Measurements from ENCODE around the gene CDK2.
"Not testable (repeated sequence)": the region's sequence is repeated elsewhere in the genome, so short reads cannot be mapped to it uniquely, and the experiment has no call there.

Gene CDK2

DNA sequence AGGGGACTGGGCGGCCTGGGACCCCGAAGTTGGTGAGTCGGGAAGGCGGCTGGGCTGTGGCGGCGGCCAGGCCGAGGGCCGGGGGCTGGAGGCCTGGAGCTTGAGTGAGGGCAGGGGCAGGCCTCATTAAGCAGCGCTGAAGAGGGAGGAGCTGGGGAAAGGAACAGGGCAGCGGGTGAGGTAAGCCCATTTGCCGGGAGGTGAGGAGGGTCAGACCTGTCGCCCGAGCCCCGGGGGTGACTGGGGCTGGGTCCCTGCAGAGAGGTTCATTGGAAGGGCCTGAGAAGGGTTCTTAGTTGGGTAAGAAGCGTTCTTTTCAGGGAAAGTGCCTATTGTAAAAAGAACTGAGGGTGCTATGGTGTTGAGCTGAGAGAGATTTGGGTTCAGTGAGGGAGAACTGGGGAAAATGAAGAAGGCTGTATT, 7.7 kb downstream of the CDK2 start:
- in situ Hi-C loops (cut with HindIII; ENCODE audit: low sequenced_read_pairs): loop anchor here (10.0 kb wide), 1 partner anchor 60 kb away; no protein-coding TSS in a partner anchor

DNA sequence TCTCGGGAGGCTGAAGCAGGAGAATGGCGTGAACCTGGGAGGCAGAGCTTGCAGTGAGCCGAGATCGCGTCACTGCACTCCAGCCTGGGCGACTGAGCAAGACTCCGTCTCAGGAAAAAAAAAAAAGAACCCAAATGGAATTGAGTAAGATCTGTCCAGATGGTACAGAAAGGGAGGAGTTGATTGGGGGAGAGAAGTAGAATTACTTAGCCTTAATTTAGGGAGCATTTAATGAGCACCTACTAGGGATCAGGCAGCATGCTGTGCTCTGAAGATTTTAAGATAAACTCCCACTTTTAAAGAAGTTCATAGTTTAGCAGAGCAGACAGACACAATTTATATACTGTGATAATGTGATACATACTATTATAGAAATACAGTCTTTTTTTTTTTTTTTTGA, 11.8 kb downstream of the CDK2 start:
- in situ Hi-C loops (cut with HindIII; ENCODE audit: low sequenced_read_pairs): loop anchor here (10.0 kb wide), 1 partner anchor 56 kb away; no protein-coding TSS in a partner anchor

DNA sequence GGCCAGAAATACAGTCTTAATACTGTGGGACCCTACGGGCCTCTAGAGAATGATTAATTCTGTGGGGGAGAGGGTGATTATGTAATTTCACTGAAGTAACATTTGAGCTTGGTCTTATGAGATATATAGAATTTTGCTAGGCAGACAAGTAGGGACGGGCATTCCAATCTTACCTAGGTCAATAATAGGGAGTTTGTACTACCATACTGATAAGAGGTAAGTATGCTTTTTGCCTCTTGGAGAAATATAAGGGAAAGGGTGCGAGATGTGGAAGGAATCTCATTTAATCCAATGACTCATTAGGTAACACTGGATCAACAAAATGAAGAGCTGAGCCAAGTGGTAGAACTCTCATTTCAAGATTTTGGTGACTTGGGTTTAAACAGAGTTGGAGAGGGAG, 12.4 kb downstream of the CDK2 start:
- in situ Hi-C loops (cut with HindIII; ENCODE audit: low sequenced_read_pairs): loop anchor here (10.0 kb wide), 1 partner anchor 56 kb away; no protein-coding TSS in a partner anchor

DNA sequence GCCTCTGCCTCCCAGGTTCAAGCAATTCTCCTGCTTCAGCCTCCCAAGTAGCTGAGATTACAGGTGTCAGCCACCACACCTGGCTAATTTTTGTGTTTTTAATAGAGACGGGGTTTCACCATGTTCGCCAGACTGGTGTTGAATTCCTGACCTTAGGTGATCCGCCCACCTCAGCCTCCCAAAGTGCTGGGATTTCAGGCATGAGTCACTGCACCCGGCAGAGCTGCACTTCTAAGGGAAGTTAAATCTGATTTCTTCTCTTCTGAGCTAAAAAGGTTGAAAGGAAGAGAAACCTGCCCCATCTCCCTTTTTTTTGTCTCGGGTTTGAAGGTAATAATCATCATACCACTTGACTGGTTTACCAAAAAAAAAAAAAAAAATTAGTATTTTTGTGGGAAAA, 15.3 kb downstream of the CDK2 start:
- in situ Hi-C loops (cut with HindIII; ENCODE audit: low sequenced_read_pairs): not testable (repeated sequence)

DNA sequence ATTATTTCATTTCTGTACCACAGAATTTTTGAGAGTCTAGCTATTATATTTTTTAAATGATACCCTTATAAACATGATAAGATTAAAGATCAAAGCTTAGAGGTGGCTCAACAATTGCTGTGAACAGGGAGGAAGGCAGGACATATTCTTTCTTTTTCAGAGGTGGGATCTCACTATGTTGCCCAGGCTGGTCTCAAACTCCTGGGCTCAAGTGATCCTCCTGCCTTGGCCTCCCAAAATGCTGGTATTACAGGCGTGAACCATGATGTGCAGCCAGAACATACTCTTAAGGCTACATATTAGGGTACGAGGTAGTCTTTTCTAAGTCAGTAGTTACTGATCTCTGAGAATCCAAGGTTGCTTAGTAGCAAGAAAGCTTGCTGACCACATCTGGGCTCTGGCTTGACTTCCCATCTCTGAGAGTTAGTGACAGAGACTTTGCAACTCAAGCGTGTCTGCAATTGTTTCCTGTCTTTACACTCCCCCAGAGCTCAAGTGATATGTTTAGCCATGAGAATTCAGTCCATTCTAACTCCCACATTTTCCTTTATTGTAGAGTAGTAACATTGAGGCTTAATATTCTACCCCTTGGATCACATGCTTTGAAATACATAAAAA, 15.8 kb downstream of the CDK2 start:
- in situ Hi-C loops (cut with HindIII; ENCODE audit: low sequenced_read_pairs): no loop called here

DNA sequence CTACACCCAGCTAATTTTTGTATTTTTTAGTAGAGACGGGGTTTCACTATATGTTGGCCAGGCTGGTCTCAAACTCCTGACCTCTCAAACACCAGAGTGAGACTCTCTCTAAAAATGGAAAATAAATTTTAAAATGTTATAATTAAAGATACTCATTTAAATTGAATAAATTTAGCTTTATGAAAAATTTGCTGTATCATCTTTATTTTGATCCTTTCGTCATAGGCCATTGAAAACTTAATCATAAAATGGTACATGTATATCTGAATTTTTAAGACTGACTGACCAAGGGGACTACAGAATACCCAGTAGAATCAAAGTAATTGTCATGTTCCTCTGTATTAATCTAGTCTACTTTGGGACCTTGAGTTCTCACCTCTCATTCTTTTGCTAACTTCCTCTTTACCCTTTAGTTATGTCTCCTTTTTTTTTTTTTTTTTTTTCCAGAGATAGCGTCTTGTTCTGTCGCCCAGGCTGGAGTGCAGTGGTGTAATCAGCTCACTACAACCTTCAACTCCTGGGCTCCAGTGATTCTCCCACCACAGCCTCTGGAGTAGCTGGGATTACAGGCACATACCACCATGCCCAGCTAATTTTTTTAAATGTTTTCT, 16.7 kb downstream of the CDK2 start:
- in situ Hi-C loops (cut with HindIII; ENCODE audit: low sequenced_read_pairs): no loop called here

DNA sequence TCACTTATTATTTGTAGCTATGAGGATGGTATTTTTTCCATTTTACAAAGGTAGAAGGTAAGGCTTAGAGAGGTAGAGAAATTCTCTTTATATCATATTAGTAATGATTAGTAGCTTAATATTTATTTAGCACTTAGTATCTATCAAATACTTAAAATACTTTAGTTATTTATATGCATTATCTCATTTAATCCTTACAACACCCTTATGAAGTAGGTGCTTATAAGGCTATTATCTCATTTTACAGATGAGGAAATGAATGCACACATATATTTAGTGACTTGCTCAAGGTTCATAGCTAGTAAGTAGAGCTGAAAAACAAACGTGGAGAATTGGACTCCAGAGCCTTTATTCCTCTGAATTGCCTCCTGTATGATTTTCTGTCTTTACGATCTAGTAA, 18.2 kb downstream of the CDK2 start:
- in situ Hi-C loops (cut with HindIII; ENCODE audit: low sequenced_read_pairs): no loop called here

DNA sequence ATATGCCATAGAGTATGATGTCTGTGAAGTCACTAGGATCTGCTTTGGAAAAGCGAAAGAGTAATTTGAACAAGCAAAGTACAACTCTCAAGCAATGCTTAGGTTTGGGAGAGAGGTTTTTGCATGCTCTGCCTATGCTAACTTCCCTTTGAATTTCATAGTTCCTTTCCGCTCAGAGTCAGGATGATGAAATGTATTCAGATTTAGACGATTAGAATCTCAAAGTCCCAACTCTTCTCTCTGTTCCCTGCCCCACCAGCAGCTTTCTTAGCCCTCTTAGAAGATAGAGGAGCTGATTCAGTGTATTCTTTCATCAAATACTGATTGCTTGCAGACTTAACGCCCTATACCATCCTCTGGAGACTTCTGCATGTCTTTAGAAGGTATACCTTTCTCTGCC, 18.7 kb downstream of the CDK2 start:
- in situ Hi-C loops (cut with HindIII; ENCODE audit: low sequenced_read_pairs): no loop called here

DNA sequence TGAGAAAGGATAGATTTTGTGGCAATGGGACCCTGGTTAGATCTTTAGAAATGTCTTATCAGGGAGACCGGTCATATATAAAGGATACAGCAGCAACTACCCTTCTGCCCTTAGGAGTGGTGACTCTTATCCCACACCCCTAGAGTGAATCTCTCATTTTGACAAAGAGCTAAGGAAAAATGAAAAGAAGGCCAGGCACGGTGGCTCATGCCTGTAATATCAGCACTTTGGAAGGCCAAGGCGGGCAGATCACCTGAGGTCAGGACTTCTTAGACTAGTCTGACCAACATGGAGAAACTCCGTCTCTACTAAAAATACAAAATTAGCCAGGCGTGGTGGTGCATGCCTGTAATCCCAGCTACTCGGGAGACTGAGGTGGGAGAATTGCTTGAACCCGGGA, 19.3 kb downstream of the CDK2 start:
- in situ Hi-C loops (cut with HindIII; ENCODE audit: low sequenced_read_pairs): not testable (repeated sequence)

DNA sequence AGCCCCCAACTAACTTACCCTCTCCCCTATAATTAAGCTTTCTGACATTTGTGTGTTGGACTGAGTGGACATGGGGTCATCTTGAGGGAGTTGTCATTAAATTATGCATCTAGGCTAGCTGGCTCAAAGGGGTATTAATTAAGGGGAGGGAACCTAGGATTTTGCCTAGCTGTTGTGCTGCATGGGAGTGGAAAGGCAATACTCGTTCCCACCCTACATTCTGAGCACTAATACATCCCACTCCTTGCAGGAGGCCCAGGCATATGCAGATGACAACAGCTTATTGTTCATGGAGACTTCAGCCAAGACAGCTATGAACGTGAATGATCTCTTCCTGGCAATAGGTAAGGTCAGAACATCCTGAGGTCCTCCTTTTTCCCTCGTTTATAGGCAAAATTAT, 24.5 kb downstream of the CDK2 start:
- in situ Hi-C loops (cut with HindIII; ENCODE audit: low sequenced_read_pairs): no loop called here

DNA sequence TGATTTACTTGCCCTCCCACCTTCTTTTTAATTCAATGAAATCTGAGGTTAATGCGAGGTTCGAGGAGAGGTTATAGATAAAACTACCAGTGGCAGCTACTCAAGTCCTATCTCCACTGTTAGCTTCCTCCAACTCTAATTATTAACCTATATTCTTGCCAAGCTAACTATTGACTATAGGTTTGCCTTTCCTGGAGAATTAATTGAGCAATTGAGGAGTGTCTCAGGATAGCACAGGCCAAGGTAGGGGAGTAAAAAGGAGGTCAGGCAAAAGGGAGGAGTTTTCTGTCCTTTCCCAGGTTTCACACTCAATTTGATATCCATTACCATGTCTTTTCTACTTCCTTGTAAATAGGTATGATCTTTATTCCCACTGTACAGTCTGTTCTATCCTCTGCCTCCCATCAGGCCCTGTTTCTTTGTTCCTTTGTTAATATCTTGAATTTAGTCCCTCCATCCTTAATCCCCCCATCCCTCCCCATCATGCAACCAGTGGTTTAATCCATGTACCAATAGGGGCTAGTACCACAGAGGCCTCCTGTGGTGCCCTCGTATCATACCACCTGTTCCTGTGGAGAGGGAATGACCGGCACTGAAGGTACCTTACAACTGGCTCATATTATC, 26.7 kb downstream of the CDK2 start:
- in situ Hi-C loops (cut with HindIII; ENCODE audit: low sequenced_read_pairs): no loop called here

DNA sequence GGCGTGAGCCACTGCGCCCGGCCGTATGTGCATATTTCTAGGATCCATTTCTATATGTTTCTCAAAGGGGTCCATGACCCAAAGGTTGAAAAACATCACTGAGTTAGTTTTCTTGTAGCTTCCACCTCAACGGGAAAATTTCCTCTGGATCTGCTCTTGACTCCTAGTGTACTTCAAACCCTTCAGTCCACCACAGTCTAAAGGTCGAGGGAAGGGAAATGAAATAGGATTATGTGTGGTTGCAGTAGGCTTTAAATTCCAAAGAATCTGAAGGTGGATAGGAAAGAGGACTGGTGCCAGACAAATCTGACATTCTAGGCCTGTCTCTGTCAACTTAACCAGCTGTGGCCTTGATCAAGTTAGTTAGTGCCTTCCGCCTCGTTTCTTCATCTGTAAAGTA, 28.7 kb downstream of the CDK2 start:
- in situ Hi-C loops (cut with HindIII; ENCODE audit: low sequenced_read_pairs): no loop called here

DNA sequence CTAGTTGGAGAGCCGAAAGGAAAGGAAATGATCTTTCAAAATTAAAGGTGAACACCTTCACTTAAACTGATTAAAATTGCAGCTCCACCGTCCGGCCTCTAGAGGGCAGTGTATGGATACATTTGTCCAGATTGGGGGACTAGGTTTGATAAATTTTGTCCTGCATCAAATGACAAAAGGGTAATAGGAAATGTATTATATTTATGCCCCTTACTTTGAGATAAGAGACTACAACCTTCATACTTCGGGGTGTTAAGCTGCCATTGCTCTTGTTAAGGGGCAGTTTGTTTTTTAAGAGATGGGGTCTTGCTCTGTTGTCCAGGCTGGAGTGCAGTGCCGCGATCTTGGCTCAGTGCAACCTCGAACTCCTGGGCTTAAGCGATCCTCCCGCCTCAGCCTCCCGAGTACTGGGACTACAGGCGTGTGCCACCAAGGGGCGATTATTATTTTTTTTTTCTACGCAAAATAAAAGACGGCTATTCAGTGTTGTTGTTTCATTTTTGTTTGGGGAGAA, 29.6 kb downstream of the CDK2 start:
- in situ Hi-C loops (cut with HindIII; ENCODE audit: low sequenced_read_pairs): no loop called here

DNA sequence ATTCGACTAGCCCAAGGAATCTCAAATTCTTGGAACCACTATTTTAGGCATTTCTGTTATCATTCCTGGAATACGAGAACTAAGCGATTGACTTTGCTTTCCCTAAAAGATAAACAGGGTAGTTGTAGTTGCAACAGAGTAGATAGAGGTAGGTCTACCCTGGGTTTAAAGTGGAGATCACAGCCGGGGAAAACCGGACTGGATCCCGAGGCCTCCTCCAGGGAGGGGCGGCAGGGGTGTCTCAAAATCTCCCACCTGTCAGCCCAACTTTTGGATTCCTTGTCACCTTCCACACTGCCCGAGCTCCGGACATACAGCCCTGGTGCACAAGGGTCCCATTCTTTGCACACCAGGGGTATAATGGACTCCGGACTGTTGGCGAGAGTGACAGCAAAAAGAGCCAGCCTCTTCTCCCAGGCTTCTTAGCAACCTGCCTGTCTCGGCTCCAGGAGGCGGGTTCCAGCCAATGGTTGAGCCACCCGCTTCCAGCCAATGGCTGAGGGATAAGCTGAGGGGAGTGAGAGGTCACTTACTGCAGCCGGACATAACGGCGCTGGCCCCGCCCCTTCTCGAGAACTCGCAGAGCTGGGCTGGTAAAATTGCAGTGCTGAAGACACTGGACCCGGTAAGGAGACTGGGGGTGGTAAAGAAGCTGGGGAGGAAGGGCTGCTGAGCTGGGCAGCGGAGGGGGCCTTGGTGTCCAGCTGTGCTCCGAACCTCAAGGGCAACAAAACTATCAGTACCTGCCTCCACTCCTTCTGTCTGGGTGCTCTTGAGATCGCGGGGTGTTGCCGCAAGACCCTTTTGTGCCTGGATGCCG, 30.3 kb downstream of the CDK2 start, which contains the start of gene SUOX:
SUOX (plus strand) TSS at position 562 of the 820 bp plus-strand sequence. CDS start 4,946 bp downstream, outside the sequence.
- in situ Hi-C loops (cut with HindIII; ENCODE audit: low sequenced_read_pairs): no loop called here

DNA sequence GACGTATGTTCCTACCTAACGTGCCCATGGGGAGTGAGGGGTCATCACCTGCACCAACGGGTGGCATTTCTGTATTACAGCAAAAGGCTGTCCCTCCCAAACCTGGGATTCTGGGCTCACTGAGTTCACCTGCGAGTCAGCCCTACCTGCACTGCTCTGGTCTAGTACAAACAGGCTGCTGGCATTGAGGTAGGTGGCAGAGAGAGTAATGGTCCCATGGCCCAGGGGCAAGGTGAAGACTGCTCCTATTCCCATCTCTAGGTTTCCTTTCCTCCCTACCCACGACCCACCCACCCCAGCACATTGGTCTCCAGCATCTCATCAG, 30.9 kb downstream of the CDK2 start:
- in situ Hi-C loops (cut with HindIII; ENCODE audit: low sequenced_read_pairs): no loop called here

DNA sequence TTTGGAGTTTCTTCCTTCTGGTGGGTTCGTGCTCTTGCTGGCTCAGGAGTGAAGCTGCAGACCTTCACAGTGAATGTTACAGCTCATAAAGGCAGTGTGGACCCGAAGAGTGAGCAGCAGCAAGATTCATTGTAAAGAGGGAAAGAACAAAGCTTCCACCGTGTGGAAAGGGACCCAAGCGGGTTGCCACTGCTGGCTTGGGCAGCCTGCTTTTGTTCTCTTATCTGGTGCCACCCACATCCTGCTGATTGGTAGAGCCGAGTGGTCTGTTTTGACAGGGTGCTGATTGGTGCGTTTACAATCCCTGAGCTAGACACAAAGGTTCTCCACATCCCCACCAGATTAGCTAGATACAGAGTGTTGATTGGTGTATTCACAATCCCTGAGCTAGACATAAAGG, 32.9 kb downstream of the CDK2 start:
- in situ Hi-C loops (cut with HindIII; ENCODE audit: low sequenced_read_pairs): not testable (repeated sequence)

DNA sequence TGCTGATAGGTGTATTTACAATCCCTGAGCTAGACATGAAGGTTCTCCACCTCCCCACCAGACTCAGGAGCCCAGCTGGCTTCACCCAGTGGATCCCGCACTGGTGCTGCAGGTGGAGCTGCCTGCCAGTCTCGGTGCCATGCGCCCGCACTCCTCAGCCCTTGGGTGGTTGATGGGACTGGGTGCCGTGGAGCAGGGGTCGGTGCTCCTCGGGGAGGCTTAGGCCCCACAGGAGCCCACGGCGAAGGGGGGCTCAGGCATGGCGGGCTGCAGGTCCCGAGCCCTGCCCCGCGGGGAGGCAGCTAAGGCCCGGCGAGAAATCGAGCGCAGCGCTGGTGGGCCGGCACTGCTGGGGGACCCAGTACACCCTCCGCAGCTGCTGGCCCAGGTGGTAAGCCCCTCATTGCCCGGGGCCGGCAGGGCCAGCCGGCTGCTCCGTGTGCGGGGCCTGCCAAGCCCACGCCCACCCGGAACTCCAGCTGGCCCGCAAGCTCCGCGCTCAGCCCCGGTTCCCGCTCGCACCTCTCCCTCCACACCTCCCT, 33.4 kb downstream of the CDK2 start:
- in situ Hi-C loops (cut with HindIII; ENCODE audit: low sequenced_read_pairs): not testable (repeated sequence)

DNA sequence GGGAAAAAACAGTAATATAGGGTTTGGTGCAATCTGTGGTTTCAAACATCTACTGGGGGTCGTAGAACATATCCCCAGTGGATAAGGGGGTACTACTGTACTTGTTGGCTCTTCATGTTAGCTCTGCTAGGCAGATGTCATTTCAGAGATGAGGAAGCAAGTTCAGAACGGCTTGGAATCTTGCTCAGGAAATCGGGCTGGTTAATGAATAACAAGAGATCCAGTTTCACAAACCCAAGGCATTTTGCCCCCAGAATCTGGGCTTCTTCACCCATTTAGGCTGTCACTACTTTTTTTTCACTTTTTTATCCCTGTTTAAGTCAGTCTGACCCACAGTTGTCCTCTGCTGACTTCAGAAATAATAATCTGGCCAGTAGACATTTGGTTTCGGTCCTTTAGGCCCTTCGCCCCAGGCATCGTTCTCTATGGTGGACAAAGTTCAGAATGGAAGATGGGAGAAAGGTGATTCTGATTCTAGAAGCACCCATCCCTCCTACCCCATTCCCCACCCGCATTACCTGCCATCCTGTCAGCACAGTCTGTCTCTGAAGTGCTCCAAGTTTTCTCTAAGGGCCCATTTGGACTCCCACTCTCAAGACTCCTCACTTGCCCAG, 35.0 kb downstream of the CDK2 start:
- in situ Hi-C loops (cut with HindIII; ENCODE audit: low sequenced_read_pairs): no loop called here

DNA sequence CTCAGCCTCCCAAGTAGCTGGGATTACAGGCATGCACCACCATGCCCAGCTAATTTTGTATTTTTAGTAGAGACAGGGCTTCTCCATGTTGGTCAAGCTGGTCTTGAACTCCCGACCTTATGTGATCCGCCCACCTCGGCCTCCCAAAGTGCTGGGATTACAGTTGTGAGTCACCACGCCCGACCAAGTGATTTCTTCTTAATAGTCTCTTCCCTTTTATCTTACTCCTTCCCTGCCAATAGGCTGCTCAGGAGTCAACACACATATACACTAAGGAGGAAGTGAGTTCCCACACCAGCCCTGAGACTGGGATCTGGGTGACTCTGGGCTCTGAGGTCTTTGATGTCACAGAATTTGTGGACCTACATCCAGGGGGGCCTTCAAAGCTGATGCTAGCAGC, 36.7 kb downstream of the CDK2 start:
- in situ Hi-C loops (cut with HindIII; ENCODE audit: low sequenced_read_pairs): not testable (repeated sequence)

DNA sequence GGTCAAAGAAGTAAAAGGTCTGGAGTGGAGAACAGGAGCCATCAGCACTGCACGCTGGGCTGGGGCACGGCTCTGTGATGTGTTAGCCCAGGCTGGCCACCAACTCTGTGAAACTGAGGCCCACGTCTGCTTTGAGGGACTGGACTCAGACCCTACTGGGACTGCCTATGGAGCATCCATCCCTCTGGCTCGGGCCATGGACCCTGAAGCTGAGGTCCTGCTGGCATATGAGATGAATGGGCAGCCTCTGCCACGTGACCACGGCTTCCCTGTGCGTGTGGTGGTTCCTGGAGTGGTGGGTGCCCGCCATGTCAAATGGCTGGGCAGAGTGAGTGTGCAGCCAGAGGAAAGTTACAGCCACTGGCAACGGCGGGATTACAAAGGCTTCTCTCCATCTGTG, 37.6 kb downstream of the CDK2 start:
- in situ Hi-C loops (cut with HindIII; ENCODE audit: low sequenced_read_pairs): no loop called here

Data from endothelial cell of hepatic sinusoid (primary cell).